CD4-positive, alpha-beta T cell (primary cell): ENCODE measurements around the gene MEGF9. TPM values are rescaled to one million over a fixed set of nuclear protein-coding genes. Genes with fewer than 3 reads are reported as not detected.

ENCODE experiments used
- ATAC-seq: fragments of 200-7000 bp; cut with Tn5 transposase; one replicate; pipeline ENCODE4 v1.10.0; 2022; ENCODE audit warnings: mild to moderate bottlenecking; ENCODE audit not compliant: poor library complexity
- CTCF ChIA-PET: fragments of 350-600 bp; sonication (Branson Sonifier 250); formaldehyde crosslinking; loops from one replicate; lab custom pipeline; 2021; ENCODE audit warnings: antibody characterized with exemption, inconsistent platforms; lab: Charles Lee
- POLR2A ChIA-PET: fragments of 350-600 bp; sonication (Branson Sonifier 250); formaldehyde crosslinking; loops from one replicate; lab custom pipeline; 2021; ENCODE audit warnings: antibody characterized with exemption, inconsistent platforms; lab: Charles Lee
- DNase-seq, 14 experiments: peaks; one replicate each; pipeline ENCODE4 v3.0.0-alpha.2; 2013 to 2020; ENCODE audit warnings: mixed read lengths in 2 of 14
- H3K27ac ChIP-seq, 2 donors: one replicate each; pipeline versions ENCODE4 v1.5.1 to v1.7.0; 2013; ENCODE audit warnings: low read length in 2 of 2, low read depth in 1 of 2, mild to moderate bottlenecking in 1 of 2
- H3K27me3 ChIP-seq, 2 experiments: 1 replicate in 1 of 2; 2 replicates in 1 of 2; pipeline versions ENCODE4 v1.6.1 to v1.7.0; 2013; ENCODE audit warnings: low read length in 2 of 2, control low read depth in 1 of 2, mild to moderate bottlenecking in 1 of 2, moderate library complexity in 1 of 2; ENCODE audit not compliant: insufficient read depth in 2 of 2, control insufficient read depth in 1 of 2
- H3K36me3 ChIP-seq: one replicate; pipeline ENCODE4 v1.6.1; 2013; ENCODE audit warnings: low read length, control low read depth; ENCODE audit not compliant: insufficient read depth
- H3K4me1 ChIP-seq: one replicate; pipeline ENCODE4 v1.6.1; 2013; ENCODE audit warnings: low read length, control low read depth; ENCODE audit not compliant: insufficient read depth
- H3K4me3 ChIP-seq: one replicate; pipeline ENCODE4 v1.5.1; 2013; ENCODE audit warnings: mild to moderate bottlenecking, low read length, moderate library complexity
- H3K9me3 ChIP-seq, 2 experiments: 1 replicate in 1 of 2; 2 replicates in 1 of 2; pipeline versions ENCODE4 v1.6.1 to v1.7.0; 2013; ENCODE audit warnings: low read length in 2 of 2, mild to moderate bottlenecking in 2 of 2, control low read depth in 1 of 2, moderate library complexity in 1 of 2; ENCODE audit not compliant: control insufficient read depth in 1 of 2, insufficient read depth in 1 of 2
- H3K27ac Mint-ChIP-seq: one replicate; pipeline ENCODE4 v1.8.0; 2020; ENCODE audit warnings: mixed read lengths
- H3K27me3 Mint-ChIP-seq: one replicate; pipeline ENCODE4 v1.8.0; 2021; ENCODE audit warnings: mixed read lengths
- H3K36me3 Mint-ChIP-seq: one replicate; pipeline ENCODE4 v1.8.0; 2021; ENCODE audit warnings: low read depth, mixed read lengths
- H3K4me1 Mint-ChIP-seq: one replicate; pipeline ENCODE4 v1.8.0; 2021; ENCODE audit warnings: low read depth, mixed read lengths
- H3K4me3 Mint-ChIP-seq: one replicate; pipeline ENCODE4 v1.8.0; 2020; ENCODE audit warnings: mild to moderate bottlenecking, mixed read lengths
- H3K9me3 Mint-ChIP-seq: one replicate; pipeline ENCODE4 v1.8.0; 2020; ENCODE audit warnings: mixed read lengths
- intact Hi-C, 2 experiments: fragments of 100-400 bp; cut with DNase I in 1 of 2; cut with micrococcal nuclease in 1 of 2; formaldehyde crosslinking; loops; one replicate each; pipeline versions ENCODE4 v1.15.1 to v1.9.0; 2023 to 2025; cut with DNase I, micrococcal nuclease
- total RNA-seq, 174 experiments: library from RNA in 2 of 174; stranded (reverse) in 2 of 174; gene quantifications; one replicate each; pipeline ENCODE4 v1.2.3 and lab custom pipeline; 2021 to 2026
- TF ChIP-seq, protein P1 (sequence below): fragments of 200-600 bp; IDR thresholded peaks from one replicate; pipeline ENCODE4 v1.8.0; 2022; ENCODE audit warnings: antibody characterized with exemption, mild to moderate bottlenecking

Gene MEGF9
- total RNA-seq, 2 experiments from 2014 or later, result 4.0 to 4.5 TPM

DNA sequence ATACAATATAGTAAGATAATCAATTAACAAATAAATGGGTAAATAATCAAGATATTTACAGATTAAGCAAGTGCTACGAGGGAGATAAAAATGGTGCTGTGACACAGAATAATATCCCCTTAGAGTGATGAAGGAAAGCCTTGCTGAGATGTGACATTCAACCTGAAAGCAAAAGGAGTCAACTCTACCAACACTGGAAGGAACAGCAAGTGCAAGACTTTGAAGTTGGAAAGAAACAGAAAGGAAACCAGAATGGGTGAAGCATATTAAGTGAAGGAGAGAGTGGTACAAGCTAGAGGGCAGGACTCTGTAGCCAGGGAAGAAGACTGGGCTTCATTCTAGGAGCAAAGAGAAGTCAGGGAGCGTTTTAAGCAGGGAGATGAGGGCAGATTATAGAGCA lies 12.2 kb upstream of the MEGF9 start:
- Histone ChIP-seq H3K27ac (no peak overlapping the region), H3K9me3 (no peaks in the 10 kb centered on the region), H3K36me3 (no peaks in the 10 kb centered on the region), H3K4me3 (no peak overlapping the region), H3K27me3 (no peaks in the 10 kb centered on the region), H3K4me1 (no peaks in the 10 kb centered on the region)
- no peak overlapping the region for H3K4me3 Mint-ChIP-seq
- TF ChIP-seq, protein P1, sequence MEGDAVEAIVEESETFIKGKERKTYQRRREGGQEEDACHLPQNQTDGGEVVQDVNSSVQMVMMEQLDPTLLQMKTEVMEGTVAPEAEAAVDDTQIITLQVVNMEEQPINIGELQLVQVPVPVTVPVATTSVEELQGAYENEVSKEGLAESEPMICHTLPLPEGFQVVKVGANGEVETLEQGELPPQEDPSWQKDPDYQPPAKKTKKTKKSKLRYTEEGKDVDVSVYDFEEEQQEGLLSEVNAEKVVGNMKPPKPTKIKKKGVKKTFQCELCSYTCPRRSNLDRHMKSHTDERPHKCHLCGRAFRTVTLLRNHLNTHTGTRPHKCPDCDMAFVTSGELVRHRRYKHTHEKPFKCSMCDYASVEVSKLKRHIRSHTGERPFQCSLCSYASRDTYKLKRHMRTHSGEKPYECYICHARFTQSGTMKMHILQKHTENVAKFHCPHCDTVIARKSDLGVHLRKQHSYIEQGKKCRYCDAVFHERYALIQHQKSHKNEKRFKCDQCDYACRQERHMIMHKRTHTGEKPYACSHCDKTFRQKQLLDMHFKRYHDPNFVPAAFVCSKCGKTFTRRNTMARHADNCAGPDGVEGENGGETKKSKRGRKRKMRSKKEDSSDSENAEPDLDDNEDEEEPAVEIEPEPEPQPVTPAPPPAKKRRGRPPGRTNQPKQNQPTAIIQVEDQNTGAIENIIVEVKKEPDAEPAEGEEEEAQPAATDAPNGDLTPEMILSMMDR, result no peak
- H3K36me3 Mint-ChIP-seq, result no peaks in the 10 kb centered on the region
- intact Hi-C loops, result no loop called here
- H3K4me1 Mint-ChIP-seq, result no peaks in the 10 kb centered on the region
- no peak overlapping the region for H3K27ac Mint-ChIP-seq
- H3K9me3 Mint-ChIP-seq, result no peaks in the 10 kb centered on the region
- ChIA-PET CTCF (no interaction called here), POLR2A (no interaction called here)
- no peaks in the 10 kb centered on the region for H3K27me3 Mint-ChIP-seq
- DNase-seq (no peak), ATAC-seq (no peak)

DNA sequence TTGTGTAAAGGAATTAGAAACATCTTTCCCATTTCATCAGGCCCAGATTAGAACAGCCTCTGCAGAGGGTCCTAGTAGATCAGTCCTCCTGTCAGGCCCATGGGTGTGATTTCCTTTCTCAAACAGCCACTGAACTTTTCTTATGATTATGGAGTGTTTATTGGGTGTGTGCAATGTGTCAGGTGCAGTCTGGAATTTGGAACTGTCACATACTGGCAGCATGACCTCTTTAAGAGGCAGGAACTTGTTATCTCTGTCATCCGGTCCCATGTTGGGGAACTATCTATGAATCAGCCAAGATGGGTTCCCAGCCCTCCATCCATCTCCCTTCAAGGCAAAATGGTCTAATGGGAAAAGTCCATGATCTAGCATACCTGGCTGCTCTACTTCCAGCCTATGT lies 11.6 kb upstream of the MEGF9 start:
- Histone ChIP-seq H3K4me1 (no peaks in the 10 kb centered on the region), H3K4me3 (no peak overlapping the region), H3K27me3 (no peaks in the 10 kb centered on the region), H3K9me3 (no peaks in the 10 kb centered on the region), H3K36me3 (no peaks in the 10 kb centered on the region), H3K27ac (no peak overlapping the region)
- DNase-seq (no peak), ATAC-seq (no peak)
- H3K4me3 Mint-ChIP-seq, result no peak overlapping the region
- intact Hi-C loops, result no loop called here
- H3K4me1 Mint-ChIP-seq, result no peaks in the 10 kb centered on the region
- CTCF ChIA-PET, result no interaction called here
- no peaks in the 10 kb centered on the region for H3K9me3 Mint-ChIP-seq
- H3K27ac Mint-ChIP-seq, result no peak overlapping the region
- POLR2A ChIA-PET, result no interaction called here
- no peaks in the 10 kb centered on the region for H3K27me3 Mint-ChIP-seq
- TF ChIP-seq, protein P1, result no peak
- no peaks in the 10 kb centered on the region for H3K36me3 Mint-ChIP-seq

DNA sequence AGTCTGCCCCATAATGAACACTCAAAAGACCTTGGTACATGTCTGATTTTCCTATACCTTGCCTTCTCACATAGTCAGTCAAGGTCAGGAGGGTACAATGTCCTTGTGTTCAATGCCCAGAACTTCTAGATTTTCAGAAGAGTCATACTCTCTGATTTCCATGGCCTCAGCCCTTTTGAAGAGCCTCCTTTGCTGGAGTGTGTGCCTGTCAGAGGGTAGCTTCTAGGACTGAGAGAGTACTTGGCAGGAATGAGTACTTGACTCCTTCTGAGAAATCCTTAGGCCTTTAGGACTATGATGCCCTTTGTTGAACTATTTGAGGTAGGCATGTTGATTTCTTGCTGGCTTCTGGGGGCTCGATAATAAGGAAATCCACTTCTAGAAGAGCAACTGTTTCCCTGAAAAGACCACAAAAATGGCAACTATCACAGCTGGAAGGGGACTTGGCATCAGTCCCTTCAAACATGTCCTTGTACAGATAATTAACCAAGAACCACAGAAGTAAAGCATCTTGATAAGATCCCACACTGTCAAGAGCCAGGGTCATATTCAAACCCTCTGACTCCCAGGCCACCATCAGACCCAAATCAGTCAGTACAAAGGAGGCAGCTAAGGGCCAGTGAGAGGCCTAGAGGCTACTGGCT lies 10.6 kb upstream of the MEGF9 start:
- Mint-ChIP-seq H3K9me3 (no peaks in the 10 kb centered on the region), H3K27ac (no peak overlapping the region), H3K4me1 (no peaks in the 10 kb centered on the region), H3K27me3 (no peaks in the 10 kb centered on the region), H3K36me3 (no peaks in the 10 kb centered on the region), H3K4me3 (no peak overlapping the region)
- ATAC-seq (no peak), DNase-seq (no peak)
- Histone ChIP-seq H3K36me3 (no peaks in the 10 kb centered on the region), H3K4me3 (no peak overlapping the region), H3K27ac (no peak overlapping the region), H3K4me1 (no peaks in the 10 kb centered on the region), H3K27me3 (no peaks in the 10 kb centered on the region), H3K9me3 (no peaks in the 10 kb centered on the region)
- TF ChIP-seq, protein P1, result no peak
- intact Hi-C loops, result no loop called here
- ChIA-PET POLR2A (no interaction called here), CTCF (no interaction called here)
